ENCODE data around the gene ATAD3C.
"Not testable (repeated sequence)": the region's sequence is repeated elsewhere in the genome, so short reads cannot be mapped to it uniquely, and the experiment has no call there.

Gene ATAD3C

GRCh38 chr1:1479547-1480487 lies 30.3 kb downstream of the ATAD3C start:
- TF ChIP-seq CTCF (IDR thresholded peaks at IDR 0.05; ENCODE audit: extremely low read depth, insufficient read depth, missing control alignments), result no peak
- in situ Hi-C loops (cut with MboI; ENCODE audit: low pct_unique_long_range_greater_than_20kb, low sequenced_read_pairs, unreplicated experiment), result no loop called here
- no peak for DNase-seq (ENCODE audit: low spot score)

GRCh38 chr1:1480488-1480867 lies 31.0 kb downstream of the ATAD3C start:
- in situ Hi-C loops (cut with MboI; ENCODE audit: low pct_unique_long_range_greater_than_20kb, low sequenced_read_pairs, unreplicated experiment); DNase-seq (ENCODE audit: low spot score): not testable (repeated sequence)

GRCh38 chr1:1481811-1482210 lies 32.3 kb downstream of the ATAD3C start:
- in situ Hi-C loops (cut with MboI; ENCODE audit: low pct_unique_long_range_greater_than_20kb, low sequenced_read_pairs, unreplicated experiment); DNase-seq (ENCODE audit: low spot score): not testable (repeated sequence)

GRCh38 chr1:1482856-1483255 lies 33.4 kb downstream of the ATAD3C start:
- no peak for DNase-seq (ENCODE audit: low spot score)
- no peak for TF ChIP-seq CTCF (IDR thresholded peaks at IDR 0.05; ENCODE audit: extremely low read depth, insufficient read depth, missing control alignments)
- in situ Hi-C loops (cut with MboI; ENCODE audit: low pct_unique_long_range_greater_than_20kb, low sequenced_read_pairs, unreplicated experiment), result no loop called here

GRCh38 chr1:1483714-1484113 lies 34.2 kb downstream of the ATAD3C start:
- in situ Hi-C loops (cut with MboI; ENCODE audit: low pct_unique_long_range_greater_than_20kb, low sequenced_read_pairs, unreplicated experiment), result no loop called here
- no peak for TF ChIP-seq CTCF (IDR thresholded peaks at IDR 0.05; ENCODE audit: extremely low read depth, insufficient read depth, missing control alignments)
- no peak for DNase-seq (ENCODE audit: low spot score)

GRCh38 chr1:1484976-1485750 lies 35.7 kb downstream of the ATAD3C start:
- DNase-seq (ENCODE audit: low spot score); in situ Hi-C loops (cut with MboI; ENCODE audit: low pct_unique_long_range_greater_than_20kb, low sequenced_read_pairs, unreplicated experiment): not testable (repeated sequence)

GRCh38 chr1:1485755-1486317 lies 36.3 kb downstream of the ATAD3C start:
- in situ Hi-C loops (cut with MboI; ENCODE audit: low pct_unique_long_range_greater_than_20kb, low sequenced_read_pairs, unreplicated experiment), result not testable (repeated sequence)

GRCh38 chr1:1487701-1488100 lies 38.2 kb downstream of the ATAD3C start:
- in situ Hi-C loops (cut with MboI; ENCODE audit: low pct_unique_long_range_greater_than_20kb, low sequenced_read_pairs, unreplicated experiment), result no loop called here
- no peak for TF ChIP-seq CTCF (IDR thresholded peaks at IDR 0.05; ENCODE audit: extremely low read depth, insufficient read depth, missing control alignments)
- DNase-seq (ENCODE audit: low spot score), result no peak

More at GRCh38 chr1:1485755-1486317, 36.3 kb downstream of the ATAD3C start:
- not testable (repeated sequence) for DNase-seq (ENCODE audit: low spot score)

Measured in GM13977 (cell line).